Panc1 (cell line): ENCODE results near the gene ZNF236.

Source experiments
- CTCF ChIP-seq: fragments of 450-650 bp; IDR thresholded peaks from 2 replicates; pipeline ENCODE4 v1.5.1; 2017; ENCODE audit warnings: mild to moderate bottlenecking
- POLR2AphosphoS5 ChIP-seq: IDR thresholded peaks from 2 replicates; pipeline ENCODE4 v1.6.1; 2012; ENCODE audit warnings: mild to moderate bottlenecking, low read depth, low read length, moderate library complexity
- REST ChIP-seq, 2 experiments: IDR thresholded peaks; 2 replicates each; pipeline ENCODE4 v1.6.1; 2011 to 2012; ENCODE audit warnings: low read depth in 2 of 2, control low read depth in 1 of 2, low read length in 1 of 2, mild to moderate bottlenecking in 1 of 2, moderate library complexity in 1 of 2; ENCODE audit not compliant: insufficient read depth in 1 of 2

GRCh38 chr18:76838182-76838581 lies 15.8 kb downstream of the ZNF236 start:
- TF ChIP-seq CTCF, result no peak
- TF ChIP-seq REST (IDR thresholded peaks at IDR 0.05; ENCODE audit: insufficient read depth in 1 of 2, low read depth in 2 of 2, low read length in 1 of 2), result no peak
- TF ChIP-seq POLR2AphosphoS5, result no peak
